A549 (cell line): ENCODE measurements around the gene MATR3. TPM values are rescaled to one million over a fixed set of nuclear protein-coding genes. Genes with fewer than 3 reads are reported as not detected.

Source experiments
- ATAC-seq, 2 experiments: fragments of 200-7000 bp in 1 of 2; fragments of >200 bp in 1 of 2; cut with Nextera tagmentation in 1 of 2; cut with Tn5 transposase in 1 of 2; 3 replicates each; pipeline versions ENCODE4 v1.8.0 to v1.9.1; 2018 to 2020; ENCODE audit warnings: mild to moderate bottlenecking in 1 of 2, moderate library complexity in 1 of 2
- CTCF ChIA-PET: fragments of 300-600 bp; sonication (Branson Sonifier 250); formaldehyde crosslinking; extraction: SDS; loops from one replicate; lab custom pipeline; 2021; ENCODE audit warnings: antibody characterized with exemption, inconsistent platforms; lab: Yijun Ruan, JAX
- POLR2A ChIA-PET: fragments of 350-600 bp; formaldehyde crosslinking; extraction: SDS; loops from one replicate; lab custom pipeline; 2021; ENCODE audit warnings: antibody characterized with exemption, inconsistent platforms; lab: Yijun Ruan, JAX
- DNase-seq, 2 experiments: peaks; one replicate each; pipeline versions ENCODE4 v3.0.0 to v3.0.0-alpha.2; 2011 to 2016; ENCODE audit warnings: low read depth in 1 of 2, low spot score in 1 of 2
- FAIRE-seq: peaks from 2 replicates; lab custom pipeline; 2011; peaks lifted over from hg19 to GRCh38; lab: Jason Lieb, UNC
- H3K27ac ChIP-seq, 2 experiments: fragments of >200 bp; sonication (Bioruptor Twin); formaldehyde crosslinking; 3 replicates each; pipeline ENCODE4 v1.5.1; 2016 to 2017
- H3K4me1 ChIP-seq: fragments of >200 bp; sonication (Bioruptor Twin); formaldehyde crosslinking; 3 replicates; pipeline ENCODE4 v1.6.1; 2016
- H3K4me2 ChIP-seq: fragments of >200 bp; sonication (Bioruptor Twin); formaldehyde crosslinking; 3 replicates; pipeline ENCODE4 v1.6.1; 2016
- H3K4me3 ChIP-seq: fragments of >200 bp; sonication (Bioruptor Twin); formaldehyde crosslinking; 3 replicates; pipeline ENCODE4 v1.5.1; 2016
- H3K9me3 ChIP-seq: fragments of >200 bp; sonication (Bioruptor Twin); formaldehyde crosslinking; 3 replicates; pipeline ENCODE4 v1.6.1; 2016
- BCL3 ChIP-seq: fragments of >200 bp; sonication (Bioruptor Twin); formaldehyde crosslinking; IDR thresholded peaks from 3 replicates; pipeline ENCODE4 v1.6.1; 2016
- CBX2 ChIP-seq: fragments of 200-600 bp; sonication (generic); IDR thresholded peaks from 2 replicates; pipeline ENCODE4 v1.6.1; 2016; ENCODE audit warnings: low read depth, mild to moderate bottlenecking, borderline replicate concordance
- CHD2 ChIP-seq: fragments of 150-350 bp; IDR thresholded peaks from 2 replicates; pipeline ENCODE4 v1.6.1; 2014; ENCODE audit warnings: low read length; ENCODE audit not compliant: partially characterized antibody
- CHD4 ChIP-seq: fragments of 200-600 bp; sonication (generic); IDR thresholded peaks from 2 replicates; pipeline ENCODE4 v1.6.1; 2016; ENCODE audit warnings: antibody characterized with exemption, mild to moderate bottlenecking, borderline replicate concordance
- CTCF ChIP-seq: fragments of >200 bp; sonication (Bioruptor Twin); formaldehyde crosslinking; IDR thresholded peaks from 3 replicates; pipeline ENCODE4 v1.5.1; 2016
- FOSB ChIP-seq: fragments of 250-450 bp; sonication (Bioruptor Pico); IDR thresholded peaks from 2 replicates; pipeline ENCODE4 v1.5.0; 2020; ENCODE audit warnings: mild to moderate bottlenecking, moderate library complexity
- FOSL2 ChIP-seq, 2 experiments: fragments of 450-650 bp in 1 of 2; fragments of >200 bp in 1 of 2; sonication (Bioruptor Twin) in 1 of 2; formaldehyde crosslinking; IDR thresholded peaks; 2 replicates each; pipeline versions ENCODE4 v1.5.0 to v1.6.1; 2016 to 2020; ENCODE audit warnings: mild to moderate bottlenecking in 1 of 2, moderate library complexity in 1 of 2
- HES2 ChIP-seq: fragments of >200 bp; sonication (Bioruptor Twin); formaldehyde crosslinking; IDR thresholded peaks from 2 replicates; pipeline ENCODE4 v1.6.1; 2016
- HEYL ChIP-seq: fragments of 250-450 bp; sonication (Bioruptor Pico); IDR thresholded peaks from 2 replicates; pipeline ENCODE4 v1.8.0; 2021; ENCODE audit warnings: mild to moderate bottlenecking, moderate library complexity
- HOXA7 ChIP-seq: fragments of 250-450 bp; sonication (Bioruptor Pico); IDR thresholded peaks from 2 replicates; pipeline ENCODE4 v1.5.0; 2020; ENCODE audit warnings: mild to moderate bottlenecking, moderate library complexity
- KDM5A ChIP-seq: fragments of 200-600 bp; sonication (generic); IDR thresholded peaks from 2 replicates; pipeline ENCODE4 v1.6.1; 2016; ENCODE audit warnings: antibody characterized with exemption, mild to moderate bottlenecking
- MAFK ChIP-seq: fragments of 450-650 bp; IDR thresholded peaks from 2 replicates; pipeline ENCODE4 v1.6.1; 2014; ENCODE audit not compliant: partially characterized antibody
- MAX ChIP-seq: IDR thresholded peaks from 2 replicates; pipeline ENCODE4 v1.6.1; 2012
- NFE2L2 ChIP-seq: fragments of 150-350 bp; conservative IDR thresholded peaks from 2 replicates; pipeline ENCODE4 v1.6.1; 2014; ENCODE audit warnings: low read length
- PHF8 ChIP-seq: fragments of 200-600 bp; sonication (generic); IDR thresholded peaks from 2 replicates; pipeline ENCODE4 v1.6.1; 2016; ENCODE audit warnings: low read depth, mild to moderate bottlenecking, antibody characterized with exemption, moderate library complexity, borderline replicate concordance
- POLR2A ChIP-seq: IDR thresholded peaks from 2 replicates; pipeline ENCODE4 v1.6.1; 2012; ENCODE audit warnings: mild to moderate bottlenecking, low read length
- POLR2AphosphoS2 ChIP-seq: conservative IDR thresholded peaks from 2 replicates; pipeline ENCODE4 v1.6.1; 2012; ENCODE audit warnings: low read length, improper control_type of control experiment, inconsistent platforms
- RAD21 ChIP-seq, 2 experiments: fragments of >200 bp in 1 of 2; sonication (Bioruptor Twin) in 1 of 2; formaldehyde crosslinking in 1 of 2; IDR thresholded peaks in 1 of 2; conservative IDR thresholded peaks in 1 of 2; 2 replicates in 1 of 2; 3 replicates in 1 of 2; pipeline ENCODE4 v1.6.1; 2012 to 2018; ENCODE audit warnings: inconsistent platforms in 1 of 2
- REST ChIP-seq: fragments of 200-600 bp; sonication (generic); IDR thresholded peaks from 2 replicates; pipeline ENCODE4 v1.6.1; 2016; ENCODE audit warnings: antibody characterized with exemption, mild to moderate bottlenecking, moderate library complexity
- RNF2 ChIP-seq: fragments of 200-600 bp; sonication (generic); IDR thresholded peaks from 2 replicates; pipeline ENCODE4 v1.6.1; 2016; ENCODE audit warnings: low read depth, mild to moderate bottlenecking, antibody characterized with exemption, moderate library complexity, borderline replicate concordance
- TFCP2L1 ChIP-seq: fragments of 250-450 bp; sonication (Bioruptor Pico); IDR thresholded peaks from 2 replicates; pipeline ENCODE4 v1.5.0; 2021; ENCODE audit warnings: mild to moderate bottlenecking
- ZC3H11A ChIP-seq: fragments of 450-650 bp; IDR thresholded peaks from 2 replicates; pipeline ENCODE4 v1.6.1; 2014; ENCODE audit warnings: antibody characterized with exemption, mild to moderate bottlenecking
- ZFP36 ChIP-seq: fragments of 450-650 bp; IDR thresholded peaks from 2 replicates; pipeline ENCODE4 v1.6.1; 2014; ENCODE audit warnings: borderline replicate concordance; ENCODE audit not compliant: partially characterized antibody
- WGBS: methylation state at CpG from one replicate; pipeline ENCODE4 v1.1.6; 2017; ENCODE audit errors: missing lambda C conversion rate; 5-methylcytosine and 5-hydroxymethylcytosine counted together
- polyA plus RNA-seq, 4 experiments: library from polyadenylated mRNA; depleted of rRNA in 3 of 4; stranded (reverse); fragments of >200 nt; fragmentation: RNase III in 1 of 4; extraction: RNeasy Plus Mini Kit Qiagen cat#74134 plus additional on column Dnase treatment in 1 of 4; gene quantifications; 2 replicates in 3 of 4; 3 replicates in 1 of 4; pipeline ENCODE4 v1.2.3, GENCODE V29; 2011 to 2017

The MATR3 gene
- polyA plus RNA-seq, 2 of the 4 experiments (the other 2 are of a cell fraction): 178 to 189 TPM

GRCh38 chr5:139296198-139296597, 2.7 kb downstream of the MATR3 start:
- H3K4me3 ChIP-seq: peak overlapping the region; percentile 66; the same call in 1 of the 3 replicates
- ATAC-seq: no peak
- CTCF ChIA-PET: interaction anchor here (1.3 to 1.7 kb wide), 3 partner anchors 9 to 16 kb away, joined by 3 to 5 read pairs (median 3); no protein-coding TSS in a partner anchor

GRCh38 chr5:139296862-139297326, 3.4 kb downstream of the MATR3 start:
- Histone ChIP-seq H3K27ac (no peak overlapping the region), H3K4me1 (peaks cover 56% of the 10 kb centered on the region), H3K9me3 (no peaks in the 10 kb centered on the region), H3K4me3 (no peak overlapping the region), H3K4me2 (peak overlapping the region; percentile 91)
- TF ChIP-seq NFE2L2 (no peak), RAD21 (conservative IDR thresholded peaks at IDR 0.05 in 1 of 2, IDR thresholded peaks at IDR 0.05 in 1 of 2) (no peak)
- POLR2A ChIA-PET: no interaction called here
- ATAC-seq: no peak
- 88% methylated on average over 12 of the region's 12 CpGs for WGBS
- DNase-seq: no peak
- FAIRE-seq: no peak
- CTCF ChIA-PET: interaction anchor here (1.3 to 1.7 kb wide), 2 partner anchors 10 kb away, joined by 3 to 5 read pairs; no protein-coding TSS in a partner anchor

More at GRCh38 chr5:139296198-139296597, 2.7 kb downstream of the MATR3 start:
- POLR2A ChIA-PET: no interaction called here
- Histone ChIP-seq H3K4me1 (peaks cover 49% of the 10 kb centered on the region), H3K4me2 (peak overlapping the region; percentile 91), H3K27ac (no peak overlapping the region), H3K9me3 (no peaks in the 10 kb centered on the region)
- WGBS: 62% methylated on average over 6 of the region's 6 CpGs
- no peak for FAIRE-seq
- DNase-seq: no peak
- no peak for TF ChIP-seq CTCF
- TF ChIP-seq KDM5A: no peak
- TF ChIP-seq FOSL2 (IDR thresholded peaks at IDR 0.05): no peak
- TF ChIP-seq FOSL2 (CRISPR knock-in tag; IDR thresholded peaks at IDR 0.05): no peak
- no peak for TF ChIP-seq MAX
- TF ChIP-seq PHF8: no peak
- no peak for TF ChIP-seq HOXA7 (CRISPR knock-in tag)
- TF ChIP-seq CHD4: no peak
- TF ChIP-seq BCL3: no peak
- no peak for TF ChIP-seq CBX2

GRCh38 chr5:139297439-139298133, 4.0 kb downstream of the MATR3 start:
- Histone ChIP-seq H3K9me3 (no peaks in the 10 kb centered on the region), H3K4me3 (no peak overlapping the region), H3K4me2 (peak overlapping the region; percentile 91; the same call in 2 of the 3 replicates), H3K27ac (no peak overlapping the region), H3K4me1 (peaks cover 62% of the 10 kb centered on the region)
- ATAC-seq (no peak), FAIRE-seq (no peak)
- CTCF ChIA-PET: interaction anchor here (1.3 to 1.7 kb wide), 2 partner anchors 10 to 11 kb away, joined by 3 to 5 read pairs; no protein-coding TSS in a partner anchor
- TF ChIP-seq MAX (no peak), ZC3H11A (no peak), RNF2 (no peak), MAFK (no peak), HES2 (no peak), RAD21 (conservative IDR thresholded peaks at IDR 0.05 in 1 of 2, IDR thresholded peaks at IDR 0.05 in 1 of 2) (no peak), POLR2A (no peak), REST (no peak), ZFP36 (no peak), HEYL (no peak), TFCP2L1 (CRISPR knock-in tag) (no peak), CHD2 (no peak), POLR2AphosphoS2 (no peak), FOSB (CRISPR knock-in tag) (no peak)
- TF ChIP-seq, all 56 proteins: peak for 0
- DNase-seq: no peak
- 74% methylated on average over 2 of the region's 2 CpGs for WGBS
- POLR2A ChIA-PET: no interaction called here
